H1 (cell line): ENCODE results near the gene SMAP1.

ENCODE experiments used
- CEBPB ChIP-seq: IDR thresholded peaks from 2 replicates; pipeline ENCODE4 v1.6.1; 2012; ENCODE audit warnings: low read depth, low read length
- KDM1A ChIP-seq: fragments of 200-600, 300-600 bp; sonication (generic); IDR thresholded peaks from 2 replicates; pipeline ENCODE4 v1.7.1; 2016; ENCODE audit warnings: mild to moderate bottlenecking, low read length, borderline replicate concordance
- KDM5A ChIP-seq: fragments of 200-600 bp; IDR thresholded peaks from 2 replicates; pipeline ENCODE4 v1.7.1; 2012; ENCODE audit warnings: mild to moderate bottlenecking, low read length, inconsistent platforms, mixed read lengths
- RFX5 ChIP-seq: IDR thresholded peaks from 2 replicates; pipeline ENCODE4 v1.6.1; 2011; ENCODE audit warnings: low read depth, low read length, improper control_type of control experiment, borderline replicate concordance
- SIX5 ChIP-seq: IDR thresholded peaks from 2 replicates; pipeline ENCODE4 v1.6.1; 2011; ENCODE audit warnings: mild to moderate bottlenecking, low read depth, low read length
- TAF1 ChIP-seq: IDR thresholded peaks from 2 replicates; pipeline ENCODE4 v1.6.1; 2011; ENCODE audit warnings: mild to moderate bottlenecking, low read depth, low read length
- TF ChIP-seq, protein P1 (sequence below), 3 experiments: IDR thresholded peaks; 1 replicate in 2 of 3; 2 replicates in 1 of 3; pipeline versions ENCODE4 v1.5.1 to v1.6.1; 2011; ENCODE audit warnings: low read length in 3 of 3, mild to moderate bottlenecking in 3 of 3, inconsistent platforms in 2 of 3, low read depth in 1 of 3, moderate library complexity in 1 of 3; ENCODE audit not compliant: insufficient read depth in 1 of 3; ENCODE audit errors: control extremely low read depth in 1 of 3

DNA sequence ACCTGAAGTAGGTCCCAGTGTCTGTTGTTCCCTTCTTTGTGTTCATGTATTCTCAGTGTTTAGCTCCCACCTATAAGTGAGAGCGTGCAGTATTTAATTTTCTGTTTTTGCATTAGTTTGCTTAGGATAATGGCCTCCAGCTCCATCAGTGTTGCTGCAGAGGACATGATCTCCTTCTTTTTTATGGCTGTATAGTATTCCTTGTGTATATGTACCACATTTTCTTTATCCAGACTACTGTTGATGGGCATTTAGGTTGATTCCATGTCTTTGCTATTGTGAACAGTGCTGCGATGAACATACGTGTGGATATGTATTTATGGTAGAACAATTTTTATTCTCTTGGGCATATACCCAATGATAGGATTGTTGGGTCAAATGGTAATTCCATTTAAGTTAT lies 163.7 kb downstream of the SMAP1 start:
- TF ChIP-seq, protein P1, sequence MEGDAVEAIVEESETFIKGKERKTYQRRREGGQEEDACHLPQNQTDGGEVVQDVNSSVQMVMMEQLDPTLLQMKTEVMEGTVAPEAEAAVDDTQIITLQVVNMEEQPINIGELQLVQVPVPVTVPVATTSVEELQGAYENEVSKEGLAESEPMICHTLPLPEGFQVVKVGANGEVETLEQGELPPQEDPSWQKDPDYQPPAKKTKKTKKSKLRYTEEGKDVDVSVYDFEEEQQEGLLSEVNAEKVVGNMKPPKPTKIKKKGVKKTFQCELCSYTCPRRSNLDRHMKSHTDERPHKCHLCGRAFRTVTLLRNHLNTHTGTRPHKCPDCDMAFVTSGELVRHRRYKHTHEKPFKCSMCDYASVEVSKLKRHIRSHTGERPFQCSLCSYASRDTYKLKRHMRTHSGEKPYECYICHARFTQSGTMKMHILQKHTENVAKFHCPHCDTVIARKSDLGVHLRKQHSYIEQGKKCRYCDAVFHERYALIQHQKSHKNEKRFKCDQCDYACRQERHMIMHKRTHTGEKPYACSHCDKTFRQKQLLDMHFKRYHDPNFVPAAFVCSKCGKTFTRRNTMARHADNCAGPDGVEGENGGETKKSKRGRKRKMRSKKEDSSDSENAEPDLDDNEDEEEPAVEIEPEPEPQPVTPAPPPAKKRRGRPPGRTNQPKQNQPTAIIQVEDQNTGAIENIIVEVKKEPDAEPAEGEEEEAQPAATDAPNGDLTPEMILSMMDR (IDR thresholded peaks at IDR 0.05; ENCODE audit: control extremely low read depth in 1 of 3, insufficient read depth in 1 of 3, low read depth in 1 of 3, low read length in 3 of 3): no peak
- no peak for TF ChIP-seq KDM1A
- TF ChIP-seq CEBPB: no peak
- no peak for TF ChIP-seq TAF1
- no peak for TF ChIP-seq SIX5
- TF ChIP-seq RFX5: no peak
- no peak for TF ChIP-seq KDM5A
